Vagina (tissue), 2 donors: Measurements from ENCODE around the gene KRT3. TPM values are rescaled to one million over a fixed set of nuclear protein-coding genes. Genes with fewer than 3 reads are reported as not detected.

Source experiments
- DNase-seq, 2 donors: peaks; one replicate each; pipeline ENCODE4 v3.0.0-alpha.2; 2017; ENCODE audit errors: extremely low spot score in 2 of 2
- H3K27ac ChIP-seq: fragments of 200-600 bp; sonication (generic); one replicate; pipeline ENCODE4 v1.5.1; 2019
- H3K27me3 ChIP-seq: fragments of 200-600 bp; sonication (generic); one replicate; pipeline ENCODE4 v1.5.1; 2019
- H3K36me3 ChIP-seq, 2 donors: fragments of 200-600 bp; sonication (generic); one replicate each; pipeline ENCODE4 v1.5.1; 2017 to 2019
- H3K4me1 ChIP-seq: fragments of 200-600 bp; sonication (generic); one replicate; pipeline ENCODE4 v1.5.1; 2019
- H3K4me3 ChIP-seq, 2 donors: fragments of 200-600 bp; sonication (generic); 1 replicate in 1 of 2; 2 replicates in 1 of 2; pipeline ENCODE4 v1.5.1; 2016 to 2019
- H3K9me3 ChIP-seq: fragments of 200-600 bp; sonication (generic); one replicate; pipeline ENCODE4 v1.5.1; 2019
- POLR2A ChIP-seq, 2 donors: fragments of 450-650 bp; IDR thresholded peaks; one replicate each; pipeline ENCODE4 v1.6.1; 2017; ENCODE audit warnings: antibody characterized with exemption in 2 of 2, mild to moderate bottlenecking in 2 of 2, moderate library complexity in 2 of 2
- POLR2AphosphoS5 ChIP-seq, 2 donors: sonication (generic); formaldehyde crosslinking; IDR thresholded peaks; one replicate each; pipeline ENCODE4 v1.9.0; 2017; ENCODE audit warnings: antibody characterized with exemption in 2 of 2, mild to moderate bottlenecking in 2 of 2, low read depth in 1 of 2; ENCODE audit not compliant: insufficient read depth in 1 of 2
- intact Hi-C: fragments of 100-400 bp; cut with DNase I; formaldehyde crosslinking; loops from one replicate; pipeline ENCODE4 v1.15.1; 2023
- total RNA-seq: library from RNA; depleted of rRNA; stranded (reverse); fragments of >200 nt; gene quantifications from one replicate; pipeline ENCODE4 v1.2.3, GENCODE V29; 2016
- TF ChIP-seq, protein P1 (sequence below), 3 experiments: fragments of 450-650 bp in 2 of 3; fragments of 200-600 bp in 1 of 3; sonication (generic) in 1 of 3; IDR thresholded peaks; one replicate each; pipeline ENCODE4 v1.5.1; 2017 to 2019; ENCODE audit warnings: antibody characterized with exemption in 3 of 3, mild to moderate bottlenecking in 2 of 3, moderate library complexity in 2 of 3

Gene KRT3
- total RNA-seq, 1 donor from 2014 or later, result not detected

DNA sequence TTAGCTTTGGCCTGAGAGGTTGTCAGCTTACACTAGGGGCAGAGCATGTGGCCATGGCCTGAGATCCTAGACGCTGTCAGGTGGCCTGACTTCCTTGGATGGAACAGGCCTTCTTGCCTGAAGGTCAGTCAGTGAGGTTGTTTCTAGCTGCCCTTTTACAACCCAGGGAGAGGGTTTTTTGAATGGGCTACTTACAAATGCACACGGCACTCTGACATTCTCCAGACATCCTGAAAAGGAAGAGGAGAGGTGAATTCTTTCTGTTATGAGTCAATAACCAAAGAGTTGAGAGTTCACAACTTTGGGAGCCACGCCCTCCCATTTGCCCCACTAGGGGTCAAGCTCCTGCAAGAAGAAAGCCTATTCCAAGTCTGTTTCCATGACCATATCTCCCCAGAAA, 26.6 kb downstream of the KRT3 start:
- no peak overlapping the region for H3K4me3 ChIP-seq
- TF ChIP-seq POLR2AphosphoS5 (IDR thresholded peaks at IDR 0.05; ENCODE audit: insufficient read depth in 1 of 2, low read depth in 1 of 2), result no peak
- TF ChIP-seq, protein P1, sequence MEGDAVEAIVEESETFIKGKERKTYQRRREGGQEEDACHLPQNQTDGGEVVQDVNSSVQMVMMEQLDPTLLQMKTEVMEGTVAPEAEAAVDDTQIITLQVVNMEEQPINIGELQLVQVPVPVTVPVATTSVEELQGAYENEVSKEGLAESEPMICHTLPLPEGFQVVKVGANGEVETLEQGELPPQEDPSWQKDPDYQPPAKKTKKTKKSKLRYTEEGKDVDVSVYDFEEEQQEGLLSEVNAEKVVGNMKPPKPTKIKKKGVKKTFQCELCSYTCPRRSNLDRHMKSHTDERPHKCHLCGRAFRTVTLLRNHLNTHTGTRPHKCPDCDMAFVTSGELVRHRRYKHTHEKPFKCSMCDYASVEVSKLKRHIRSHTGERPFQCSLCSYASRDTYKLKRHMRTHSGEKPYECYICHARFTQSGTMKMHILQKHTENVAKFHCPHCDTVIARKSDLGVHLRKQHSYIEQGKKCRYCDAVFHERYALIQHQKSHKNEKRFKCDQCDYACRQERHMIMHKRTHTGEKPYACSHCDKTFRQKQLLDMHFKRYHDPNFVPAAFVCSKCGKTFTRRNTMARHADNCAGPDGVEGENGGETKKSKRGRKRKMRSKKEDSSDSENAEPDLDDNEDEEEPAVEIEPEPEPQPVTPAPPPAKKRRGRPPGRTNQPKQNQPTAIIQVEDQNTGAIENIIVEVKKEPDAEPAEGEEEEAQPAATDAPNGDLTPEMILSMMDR (IDR thresholded peaks at IDR 0.05), result no peak
- TF ChIP-seq POLR2A (IDR thresholded peaks at IDR 0.05), result no peak
- intact Hi-C loops, result no loop called here
- H3K27me3 ChIP-seq, result no peaks in the 10 kb centered on the region
- no peaks in the 10 kb centered on the region for H3K4me1 ChIP-seq
- H3K9me3 ChIP-seq, result no peaks in the 10 kb centered on the region
- no peak overlapping the region for H3K27ac ChIP-seq
- H3K36me3 ChIP-seq, result no peaks in the 10 kb centered on the region
- no peak for DNase-seq

DNA sequence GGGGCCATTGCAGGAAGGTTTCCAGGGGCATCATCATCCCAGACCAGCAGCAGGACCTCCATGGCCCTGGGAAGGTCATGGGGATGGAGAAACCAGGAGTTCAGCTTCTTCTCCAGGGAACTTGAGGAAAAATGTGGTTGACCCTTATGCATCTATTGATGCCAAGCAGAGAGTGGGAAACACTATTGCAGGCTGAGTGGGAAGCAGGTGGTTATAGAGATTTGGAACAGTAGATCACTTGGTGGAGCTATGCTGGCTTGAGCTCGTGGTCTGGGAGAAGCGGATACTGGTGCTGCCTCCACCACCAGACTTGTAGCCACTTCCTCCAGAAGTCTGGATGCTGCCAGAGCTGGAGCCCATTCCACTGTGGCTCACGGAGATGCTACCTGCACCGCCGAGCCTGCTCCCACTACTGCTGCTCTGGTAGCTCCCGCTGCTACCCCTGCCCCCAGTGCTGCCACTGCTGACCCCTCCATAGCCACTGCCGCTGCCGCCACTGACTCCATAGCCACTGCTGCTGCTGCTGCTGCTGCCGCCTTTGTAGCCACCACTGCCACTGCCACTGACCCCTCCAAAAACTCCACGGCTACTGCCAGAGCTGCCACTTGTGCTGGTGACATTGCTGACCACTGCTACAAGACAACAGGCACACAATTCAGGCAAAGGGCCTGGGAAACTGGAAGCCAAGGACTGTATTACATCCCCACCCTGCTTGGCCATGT, 27.3 kb downstream of the KRT3 start:
- intact Hi-C loops, result no loop called here
- no peaks in the 10 kb centered on the region for H3K4me1 ChIP-seq
- no peak overlapping the region for H3K27ac ChIP-seq
- H3K9me3 ChIP-seq, result no peaks in the 10 kb centered on the region
- no peaks in the 10 kb centered on the region for H3K27me3 ChIP-seq
- no peak for DNase-seq
- no peak overlapping the region for H3K4me3 ChIP-seq
- no peaks in the 10 kb centered on the region for H3K36me3 ChIP-seq
- TF ChIP-seq POLR2AphosphoS5 (IDR thresholded peaks at IDR 0.05; ENCODE audit: insufficient read depth in 1 of 2, low read depth in 1 of 2) (no peak), POLR2A (IDR thresholded peaks at IDR 0.05) (no peak)
- TF ChIP-seq, protein P1 (IDR thresholded peaks at IDR 0.05), result no peak

DNA sequence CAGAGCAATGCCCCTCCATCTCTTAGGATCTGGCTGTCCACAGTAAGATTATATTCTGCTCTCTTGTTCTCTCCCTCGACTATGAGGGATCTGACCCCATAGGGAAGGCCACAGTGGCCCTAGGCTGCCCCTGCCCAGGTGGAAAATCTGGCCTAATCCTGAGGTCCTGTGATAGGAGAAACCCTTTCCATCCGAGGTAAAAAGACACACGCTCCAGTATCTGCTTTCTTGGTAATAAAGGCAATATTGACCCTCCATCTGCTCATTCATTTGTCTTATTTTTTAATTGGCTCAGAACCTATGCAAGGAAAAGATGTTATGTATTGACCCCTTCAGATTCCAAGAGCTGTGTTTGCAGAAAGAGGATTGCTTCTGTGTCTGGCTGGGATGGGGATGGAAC, 28.5 kb downstream of the KRT3 start:
- DNase-seq, result no peak
- Histone ChIP-seq H3K27ac (no peak overlapping the region), H3K4me1 (no peaks in the 10 kb centered on the region), H3K9me3 (no peaks in the 10 kb centered on the region), H3K4me3 (no peak overlapping the region), H3K27me3 (no peaks in the 10 kb centered on the region), H3K36me3 (no peaks in the 10 kb centered on the region)
- TF ChIP-seq, protein P1 (IDR thresholded peaks at IDR 0.05), result no peak
- intact Hi-C loops, result no loop called here

- H3K9me3 ChIP-seq, result no peaks in the 10 kb centered on the region
- H3K36me3 ChIP-seq, result no peaks in the 10 kb centered on the region
- no peak overlapping the region for H3K27ac ChIP-seq
- no peak for TF ChIP-seq POLR2A (IDR thresholded peaks at IDR 0.05)
- no peak for TF ChIP-seq POLR2AphosphoS5 (IDR thresholded peaks at IDR 0.05; ENCODE audit: insufficient read depth in 1 of 2, low read depth in 1 of 2)
- TF ChIP-seq, protein P1 (IDR thresholded peaks at IDR 0.05), result no peak
- no peaks in the 10 kb centered on the region for H3K4me1 ChIP-seq
- H3K27me3 ChIP-seq, result no peaks in the 10 kb centered on the region
- intact Hi-C loops, result no loop called here
- no peak overlapping the region for H3K4me3 ChIP-seq
- DNase-seq, result no peak
Observed at GRCh38 chr12:52767020-52767379, 28.9 kb downstream of the KRT3 start.

GRCh38 chr12:52766351-52767019, 29.4 kb downstream of the KRT3 start:
- Histone ChIP-seq H3K9me3 (no peaks in the 10 kb centered on the region), H3K27me3 (no peaks in the 10 kb centered on the region), H3K36me3 (no peaks in the 10 kb centered on the region), H3K4me1 (no peaks in the 10 kb centered on the region), H3K27ac (no peak overlapping the region), H3K4me3 (no peak overlapping the region)
- no peak for TF ChIP-seq POLR2A (IDR thresholded peaks at IDR 0.05)
- TF ChIP-seq POLR2AphosphoS5 (IDR thresholded peaks at IDR 0.05; ENCODE audit: insufficient read depth in 1 of 2, low read depth in 1 of 2), result no peak
- TF ChIP-seq, protein P1 (IDR thresholded peaks at IDR 0.05), result no peak
- intact Hi-C loops, result no loop called here
- DNase-seq, result no peak
